ENCODE results near the gene GLUD2. TPM values are rescaled to one million over a fixed set of nuclear protein-coding genes. Genes with fewer than 3 reads are reported as not detected.

The GLUD2 gene
- 0.30 and 0.92 TPM in 2 replicates for total RNA-seq

DNA sequence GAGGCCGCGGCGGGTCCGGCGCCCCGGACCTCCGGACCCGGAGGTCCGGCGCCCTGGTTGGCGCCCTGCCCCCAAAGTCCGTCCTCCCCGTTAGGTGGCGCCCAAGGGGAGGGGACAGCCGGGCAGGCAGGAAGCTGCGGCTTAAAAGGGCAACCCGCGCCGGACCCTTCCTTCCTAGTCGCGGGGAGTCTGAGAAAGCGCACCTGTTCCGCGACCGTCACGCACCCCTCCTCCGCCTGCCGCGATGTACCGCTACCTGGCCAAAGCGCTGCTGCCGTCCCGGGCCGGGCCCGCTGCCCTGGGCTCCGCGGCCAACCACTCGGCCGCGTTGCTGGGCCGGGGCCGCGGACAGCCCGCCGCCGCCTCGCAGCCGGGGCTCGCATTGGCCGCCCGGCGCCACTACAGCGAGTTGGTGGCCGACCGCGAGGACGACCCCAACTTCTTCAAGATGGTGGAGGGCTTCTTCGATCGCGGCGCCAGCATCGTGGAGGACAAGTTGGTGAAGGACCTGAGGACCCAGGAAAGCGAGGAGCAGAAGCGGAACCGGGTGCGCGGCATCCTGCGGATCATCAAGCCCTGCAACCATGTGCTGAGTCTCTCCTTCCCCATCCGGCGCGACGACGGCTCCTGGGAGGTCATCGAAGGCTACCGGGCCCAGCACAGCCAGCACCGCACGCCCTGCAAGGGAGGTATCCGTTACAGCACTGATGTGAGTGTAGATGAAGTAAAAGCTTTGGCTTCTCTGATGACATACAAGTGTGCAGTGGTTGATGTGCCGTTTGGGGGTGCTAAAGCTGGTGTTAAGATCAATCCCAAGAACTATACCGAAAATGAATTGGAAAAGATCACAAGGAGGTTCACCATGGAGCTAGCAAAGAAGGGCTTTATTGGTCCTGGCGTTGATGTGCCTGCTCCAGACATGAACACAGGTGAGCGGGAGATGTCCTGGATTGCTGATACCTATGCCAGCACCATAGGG is at the start of gene GLUD2:
GLUD2 (plus strand) TSS at position 170 of the 979 bp plus-strand sequence; CDS start at position 245, 75 bp downstream.

Other genes with a start within 250 kb of the GLUD2 start
- gene CT47B1, start 171.7 kb upstream of the GLUD2 start, total RNA-seq: not detected in 2 replicates
- gene CT47A11, start 110.5 kb upstream of the GLUD2 start, total RNA-seq: not detected in 2 replicates
- gene CT47A10, start 105.6 kb upstream of the GLUD2 start, total RNA-seq: not detected in 2 replicates
- not detected in 2 replicates for gene CT47A9, start 100.7 kb upstream of the GLUD2 start, total RNA-seq
- not detected in 2 replicates for gene CT47A8, start 95.9 kb upstream of the GLUD2 start, total RNA-seq
- not detected in 2 replicates for gene CT47A7, start 91.0 kb upstream of the GLUD2 start, total RNA-seq
- not detected in 2 replicates for gene CT47A6, start 86.1 kb upstream of the GLUD2 start, total RNA-seq
- gene CT47A5, start 81.3 kb upstream of the GLUD2 start, total RNA-seq: not detected in 2 replicates
- not detected in 2 replicates for gene CT47A4, start 76.4 kb upstream of the GLUD2 start, total RNA-seq
- gene CT47A3, start 71.5 kb upstream of the GLUD2 start, total RNA-seq: not detected in 2 replicates
- not detected in 2 replicates for gene CT47A2, start 66.7 kb upstream of the GLUD2 start, total RNA-seq
- not detected in 2 replicates for gene CT47A1, start 61.9 kb upstream of the GLUD2 start, total RNA-seq

Data from smooth muscle cell of the umbilical artery (primary cell).